ENCODE results near the gene OTOG. TPM values are rescaled to one million over a fixed set of nuclear protein-coding genes. Genes with fewer than 3 reads are reported as not detected.

OTOG gene
- total RNA-seq, 1 donor from 2014 or later, result not detected

GRCh38 chr11:17521106-17521900 is 25.8 kb upstream of the OTOG start:
- no peak for DNase-seq

GRCh38 chr11:17522655-17523054 is 24.4 kb upstream of the OTOG start:
- DNase-seq, result no peak

GRCh38 chr11:17524221-17524620 is 22.8 kb upstream of the OTOG start:
- DNase-seq, result no peak

- DNase-seq, result no peak
Observed at GRCh38 chr11:17525570-17525969, 21.5 kb upstream of the OTOG start.

GRCh38 chr11:17526326-17526725 is 20.7 kb upstream of the OTOG start:
- no peak for DNase-seq

GRCh38 chr11:17526931-17527627 is 20.0 kb upstream of the OTOG start:
- no peak for DNase-seq

- DNase-seq, result no peak
Observed at GRCh38 chr11:17527628-17527995, 19.4 kb upstream of the OTOG start.

- DNase-seq, result peak; percentile 38
Observed at GRCh38 chr11:17528181-17528691, 18.8 kb upstream of the OTOG start.

- no peak for DNase-seq
Observed at GRCh38 chr11:17528906-17529843, 17.9 kb upstream of the OTOG start.

- DNase-seq, result no peak
Observed at GRCh38 chr11:17529844-17530185, 17.2 kb upstream of the OTOG start.

GRCh38 chr11:17531071-17531600 is 15.9 kb upstream of the OTOG start:
- no peak for DNase-seq

- peak; percentile 34 for DNase-seq
Observed at GRCh38 chr11:17531636-17532113, 15.4 kb upstream of the OTOG start.

GRCh38 chr11:17532784-17533183 is 14.3 kb upstream of the OTOG start:
- DNase-seq, result no peak

GRCh38 chr11:17533341-17533740 is 13.7 kb upstream of the OTOG start:
- DNase-seq, result no peak

GRCh38 chr11:17533778-17534415 is 13.2 kb upstream of the OTOG start:
- no peak for DNase-seq

- no peak for DNase-seq
Observed at GRCh38 chr11:17535488-17535887, 11.6 kb upstream of the OTOG start.

- DNase-seq, result no peak
Observed at GRCh38 chr11:17537261-17537660, 9.8 kb upstream of the OTOG start.

- DNase-seq, result no peak
Observed at GRCh38 chr11:17538054-17538453, 9.0 kb upstream of the OTOG start.

- no peak for DNase-seq
Observed at GRCh38 chr11:17538731-17539130, 8.3 kb upstream of the OTOG start.

- DNase-seq, result no peak
Observed at GRCh38 chr11:17540807-17541206, 6.3 kb upstream of the OTOG start.

GRCh38 chr11:17541330-17541885 is 5.7 kb upstream of the OTOG start:
- DNase-seq, result no peak
